K562 (cell line): Measurements from ENCODE around the gene ASPHD1. TPM values are rescaled to one million over a fixed set of nuclear protein-coding genes. Genes with fewer than 3 reads are reported as not detected.

Experiments
- ATAC-seq: fragments of 200-7000 bp; cut with Tn5 transposase; 3 replicates; pipeline ENCODE4 v1.9.1; 2020; ENCODE audit warnings: moderate library complexity
- BruUV-seq: library from RNA; stranded (reverse); fragments of 400-500 nt; replicated peaks from 2 replicates; lab custom pipeline; 2021; lab: Mats Ljungman, UMichigan
- CTCF ChIA-PET: fragments of 300-600 bp; formaldehyde crosslinking; extraction: SDS; loops from one replicate; lab custom pipeline; 2021; ENCODE audit warnings: low intra/inter-chr PET ratio; lab: Yijun Ruan, JAX
- POLR2A ChIA-PET: fragments of 300-600, 350-650 bp; sonication (Branson Sonifier 250); formaldehyde crosslinking; extraction: SDS; loops from one replicate; lab custom pipeline; 2021; ENCODE audit warnings: antibody characterized with exemption, inconsistent platforms; lab: Yijun Ruan, JAX
- DNase-seq, 4 experiments: peaks; one replicate each; pipeline versions ENCODE4 v3.0.0 to v3.0.0-alpha.2; 2011 to 2018; ENCODE audit warnings: low spot score in 3 of 4, mixed read lengths in 3 of 4; ENCODE audit errors: extremely low read depth in 1 of 4
- FAIRE-seq: peaks from 2 replicates; lab custom pipeline; 2011; peaks lifted over from hg19 to GRCh38; lab: Jason Lieb, UNC
- H2AFZ ChIP-seq: 2 replicates; pipeline ENCODE4 v1.6.0; 2011; ENCODE audit warnings: low read depth, low read length, control low read depth, inconsistent platforms
- H3K27ac ChIP-seq: fragments of 200-600 bp; 3 replicates; pipeline ENCODE4 v1.8.0; 2011; ENCODE audit warnings: low read depth, mild to moderate bottlenecking, control low read depth, inconsistent platforms, low read length, moderate library complexity, mixed read lengths; ENCODE audit errors: extremely low read depth
- H3K27me3 ChIP-seq, 2 experiments: fragments of 300-600 bp in 1 of 2; 2 replicates in 1 of 2; 3 replicates in 1 of 2; pipeline versions ENCODE4 v1.6.0 to v1.8.0; 2011; ENCODE audit warnings: inconsistent platforms in 2 of 2, low read length in 2 of 2, mild to moderate bottlenecking in 1 of 2, mixed read lengths in 1 of 2, moderate library complexity in 1 of 2; ENCODE audit not compliant: control insufficient read depth in 2 of 2, insufficient read depth in 2 of 2
- H3K36me3 ChIP-seq: fragments of 300-600 bp; 3 replicates; pipeline ENCODE4 v1.8.0; 2011; ENCODE audit warnings: mild to moderate bottlenecking, low read length, inconsistent platforms; ENCODE audit not compliant: control insufficient read depth, insufficient read depth
- H3K4me1 ChIP-seq, 2 experiments: fragments of 200-600 bp in 1 of 2; replicated peaks in 1 of 2; 2 replicates in 1 of 2; 3 replicates in 1 of 2; pipeline versions ENCODE4 v1.5.1 to v1.8.0; 2011; ENCODE audit warnings: inconsistent platforms in 2 of 2, low read length in 2 of 2, mild to moderate bottlenecking in 1 of 2, mixed read lengths in 1 of 2, moderate library complexity in 1 of 2; ENCODE audit not compliant: control insufficient read depth in 2 of 2, insufficient read depth in 2 of 2
- H3K4me2 ChIP-seq: 2 replicates; pipeline ENCODE4 v1.6.1; 2011; ENCODE audit warnings: low read length, control low read depth, inconsistent platforms, mixed read lengths; ENCODE audit not compliant: insufficient read depth
- H3K4me3 ChIP-seq: fragments of 200-600 bp; sonication (generic), shearing (Covaris generic); 2 replicates; pipeline ENCODE4 v1.5.1; 2016; ENCODE audit warnings: control low read depth, inconsistent platforms
- H3K79me2 ChIP-seq: fragments of 200-600 bp; 3 replicates; pipeline ENCODE4 v1.8.0; 2011; ENCODE audit warnings: low read length, inconsistent platforms; ENCODE audit not compliant: control insufficient read depth, insufficient read depth
- H3K9ac ChIP-seq, 2 experiments: 2 replicates each; pipeline versions ENCODE4 v1.6.0 to v1.6.1; 2011; ENCODE audit warnings: low read depth in 2 of 2, low read length in 2 of 2, control low read depth in 1 of 2, inconsistent platforms in 1 of 2, mild to moderate bottlenecking in 1 of 2, mixed read lengths in 1 of 2; ENCODE audit not compliant: insufficient read depth in 1 of 2
- H3K9me1 ChIP-seq: one replicate; pipeline ENCODE4 v1.6.0; 2011; ENCODE audit warnings: inconsistent platforms, mild to moderate bottlenecking, low read length, moderate library complexity; ENCODE audit not compliant: control insufficient read depth, insufficient read depth
- H3K9me3 ChIP-seq: replicated peaks from 2 replicates; pipeline ENCODE4 v1.5.1; 2011; ENCODE audit warnings: low read depth, low read length, inconsistent platforms; ENCODE audit not compliant: control insufficient read depth, insufficient read depth
- H4K20me1 ChIP-seq: replicated peaks from 2 replicates; pipeline ENCODE4 v1.6.1; 2011; ENCODE audit warnings: low read length, inconsistent platforms, mixed read lengths; ENCODE audit not compliant: control insufficient read depth, insufficient read depth
- ATF1 ChIP-seq, 2 experiments: fragments of 450-650 bp in 1 of 2; IDR thresholded peaks; 2 replicates each; pipeline ENCODE4 v1.6.1; 2016; ENCODE audit warnings: missing compliant biosample characterization in 1 of 2, missing genetic modification characterization in 1 of 2
- REST ChIP-seq, 2 experiments: fragments of 450-650 bp; formaldehyde crosslinking in 1 of 2; IDR thresholded peaks; 2 replicates each; pipeline versions ENCODE4 v1.4.0 to v1.6.1; 2014 to 2020; ENCODE audit warnings: mild to moderate bottlenecking in 2 of 2, borderline replicate concordance in 1 of 2, low read depth in 1 of 2
- TEAD1 ChIP-seq, 2 experiments: fragments of 450-650 bp in 1 of 2; sonication (generic) in 1 of 2; formaldehyde crosslinking; IDR thresholded peaks; 2 replicates each; pipeline versions ENCODE4 v1.4.0 to v1.8.0; 2020 to 2022; ENCODE audit warnings: mild to moderate bottlenecking in 2 of 2, missing genetic modification reagents in 1 of 2
- TFE3 ChIP-seq: fragments of 450-650 bp; formaldehyde crosslinking; IDR thresholded peaks from 2 replicates; pipeline ENCODE4 v1.4.0; 2020; ENCODE audit warnings: mild to moderate bottlenecking, mixed read lengths
- YY1 ChIP-seq, 3 experiments: IDR thresholded peaks; 2 replicates each; pipeline ENCODE4 v1.6.1; 2011; ENCODE audit warnings: low read length in 2 of 3, mild to moderate bottlenecking in 2 of 3, moderate library complexity in 2 of 3, borderline replicate concordance in 1 of 3, control low read depth in 1 of 3, low read depth in 1 of 3; ENCODE audit not compliant: insufficient read depth in 3 of 3, insufficient replicate concordance in 2 of 3, control insufficient read depth in 1 of 3, insufficient read length in 1 of 3; ENCODE audit errors: extremely low read depth in 1 of 3
- ZFX ChIP-seq: sonication (generic); formaldehyde crosslinking; IDR thresholded peaks from 2 replicates; pipeline ENCODE4 v1.8.0; 2022; ENCODE audit warnings: mild to moderate bottlenecking, missing genetic modification reagents, moderate library complexity
- ZNF511 ChIP-seq: sonication (generic); formaldehyde crosslinking; IDR thresholded peaks from 2 replicates; pipeline ENCODE4 v1.8.0; 2022; ENCODE audit warnings: mild to moderate bottlenecking, missing genetic modification reagents
- WGBS: fragments of 100-300 bp; shearing (Covaris generic); methylation state at CpG from one replicate; pipeline ENCODE4 v1.1.6; 2016; ENCODE audit warnings: low coverage, mixed read lengths; ENCODE audit not compliant: insufficient coverage; ENCODE audit errors: missing lambda C conversion rate; 5-methylcytosine and 5-hydroxymethylcytosine counted together
- in situ Hi-C: fragments of 300-500 bp; cut with MboI; formaldehyde crosslinking; loops from 4 replicates; pipeline ENCODE4 v1.15.0; 2018; ENCODE audit warnings: inconsistent platforms, mixed read lengths
- intact Hi-C: fragments of 100-400 bp; cut with micrococcal nuclease; formaldehyde crosslinking; loops from 2 replicates; pipeline ENCODE4 v1.14.2; 2022
- polyA plus RNA-seq, 8 experiments: library from polyadenylated mRNA; depleted of rRNA in 4 of 8; stranded (reverse) in 5 of 8; unstranded in 3 of 8; fragments of >200 nt; fragmentation: Nextera tagmentation in 2 of 8; fragmentation: Illumina TruSeq in 1 of 8; extraction: Ambion mirVana in 2 of 8; extraction: Trizol in 1 of 8; gene quantifications; 2 replicates each; pipeline versions ENCODE4 v1.2.1 to v1.2.3, GENCODE V29; 2011 to 2014; ENCODE audit warnings: inconsistent platforms in 1 of 8, missing spikeins in 1 of 8
- total RNA-seq, 7 experiments: library from RNA; depleted of rRNA in 6 of 7; stranded (reverse); fragments of >200 nt in 6 of 7; fragmentation: Illumina TruSeq in 2 of 7; extraction: Trizol in 2 of 7; gene quantifications; 2 replicates each; pipeline versions ENCODE4 v1.2.1 to v1.2.3, GENCODE V29; 2011 to 2021; ENCODE audit warnings: low replicate concordance in 1 of 7
- TF ChIP-seq, protein P1 (sequence below): sonication (generic); formaldehyde crosslinking; IDR thresholded peaks from 2 replicates; pipeline ENCODE4 v1.9.0; 2022; ENCODE audit warnings: mild to moderate bottlenecking, missing genetic modification reagents

The ASPHD1 gene
- total and polyA plus RNA-seq, 9 of the 15 experiments (the other 6 are each of a cell fraction or from before 2014, with no cell fraction given), result 0.03 to 0.70 (median 0.24) TPM; not detected in 5

DNA sequence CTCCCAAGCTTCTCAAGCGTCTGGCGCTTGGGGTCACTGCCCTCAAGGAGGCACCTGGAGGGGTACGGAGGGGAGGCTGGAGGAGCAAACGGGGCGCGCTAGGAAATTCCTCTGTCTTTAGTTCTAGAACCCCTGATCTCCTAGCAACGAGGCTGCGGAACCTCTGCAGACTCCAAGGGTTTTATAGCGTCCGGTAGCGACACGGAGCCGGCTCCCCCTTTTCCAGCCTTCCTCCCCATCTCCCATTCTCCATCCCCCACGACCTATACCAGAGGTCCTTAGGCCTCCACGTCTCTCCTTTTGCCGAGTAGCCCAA lies 36.7 kb upstream of the ASPHD1 start:
- H3K27me3 ChIP-seq, result no peaks in the 10 kb centered on the region; a peak in 1 of 5 replicates
- H2AFZ ChIP-seq, result peak overlapping the region; percentile 99
- peak overlapping the region; percentile 40 to 93; a peak in 3 of 4 replicates for H3K9ac ChIP-seq
- in situ Hi-C loops, result no loop called here
- H4K20me1 ChIP-seq, result no peaks in the 10 kb centered on the region
- CTCF ChIA-PET, result interaction anchor here (1.3 to 1.7 kb wide), 2 partner anchors 141 to 158 kb away, joined by 5 to 7 read pairs; no protein-coding TSS in a partner anchor
- POLR2A ChIA-PET, result interaction anchor here (0.6 to 1.5 kb wide), 6 partner anchors 9 to 187 kb away, joined by 3 to 6 read pairs (median 5); no protein-coding TSS in a partner anchor
- no peak overlapping the region for H3K4me3 ChIP-seq
- H3K36me3 ChIP-seq, result peaks cover 22% of the 10 kb centered on the region; the same call in 2 of the 3 replicates
- no peaks in the 10 kb centered on the region for H3K9me1 ChIP-seq
- BruUV-seq, result no TSS peak
- peaks cover 0 to 31% of the 10 kb centered on the region in 2 experiments; a peak in 3 of 5 replicates for H3K4me1 ChIP-seq
- peaks cover 11% of the 10 kb centered on the region; the same call in 2 of the 3 replicates for H3K79me2 ChIP-seq
- DNase-seq (no peak), FAIRE-seq (no peak), ATAC-seq (no peak)
- H3K4me2 ChIP-seq, result peak overlapping the region; percentile 96
- H3K9me3 ChIP-seq, result no peaks in the 10 kb centered on the region
- H3K27ac ChIP-seq, result peak overlapping the region; percentile 29; the same call in 1 of the 3 replicates
- WGBS, result 21% methylated on average over 12 of the region's 16 CpGs
- intact Hi-C loops, result loop anchor here (5.0 kb wide), 1 partner anchor 144 kb away; no protein-coding TSS in a partner anchor
- TF ChIP-seq TEAD1 (CRISPR knock-in tag; IDR thresholded peaks at IDR 0.05) (0 out of 4 replicates have a peak, but pooled peaks of 1 of the 2 experiments have one; percentile 36), YY1 (IDR thresholded peaks at IDR 0.05; ENCODE audit: borderline replicate concordance in 1 of 3, control insufficient read depth in 1 of 3, extremely low read depth in 1 of 3, insufficient read depth in 3 of 3, insufficient read length in 1 of 3, insufficient replicate concordance in 2 of 3, low read depth in 1 of 3, low read length in 2 of 3) (no peak), ATF1 (CRISPR knock-in tag; IDR thresholded peaks at IDR 0.05) (no peak; the same call in 1 of the 2 replicates), ATF1 (tag; IDR thresholded peaks at IDR 0.05) (peak; percentile 87), REST (IDR thresholded peaks at IDR 0.05; ENCODE audit: borderline replicate concordance) (peak; percentile 37; the same call in 1 of the 2 replicates), REST (CRISPR knock-in tag; IDR thresholded peaks at IDR 0.05; ENCODE audit: low read depth) (no peak), ZFX (CRISPR knock-in tag) (0 out of 2 replicates have a peak, but pooled peaks have one; percentile 21), TFE3 (CRISPR knock-in tag) (no peak), ZNF511 (CRISPR knock-in tag) (no peak)
- TF ChIP-seq, protein P1, sequence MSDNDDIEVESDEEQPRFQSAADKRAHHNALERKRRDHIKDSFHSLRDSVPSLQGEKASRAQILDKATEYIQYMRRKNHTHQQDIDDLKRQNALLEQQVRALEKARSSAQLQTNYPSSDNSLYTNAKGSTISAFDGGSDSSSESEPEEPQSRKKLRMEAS (CRISPR knock-in tag), result 0 out of 2 replicates have a peak, but pooled peaks have one; percentile 7
